Measurements from ENCODE around the gene DRAXIN.

DRAXIN gene

GRCh38 chr1:11657654-11658053 is 33.9 kb upstream of the DRAXIN start:
- no peak for DNase-seq

GRCh38 chr1:11658542-11658941 is 33.0 kb upstream of the DRAXIN start:
- DNase-seq: no peak

DNA sequence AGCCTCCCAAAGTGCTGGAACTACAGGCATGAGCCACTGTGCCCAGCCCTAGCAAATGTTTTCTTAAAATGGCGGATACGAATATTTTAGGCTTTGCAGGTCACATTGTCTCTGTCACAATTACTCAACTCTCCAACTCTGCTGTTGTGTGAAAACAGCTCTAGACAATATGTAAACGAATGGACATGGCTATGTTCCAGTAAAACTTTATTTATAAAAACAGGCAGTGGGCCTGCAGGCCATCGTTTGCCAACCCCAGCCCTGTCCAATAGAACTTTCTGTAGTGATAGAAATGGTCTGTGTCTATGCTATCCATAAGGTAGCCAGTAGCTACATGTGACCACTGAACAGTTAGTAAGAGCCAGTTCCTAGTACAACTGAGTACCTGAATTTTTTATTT is 31.8 kb upstream of the DRAXIN start:
- no peak for DNase-seq

GRCh38 chr1:11661103-11661502 is 30.4 kb upstream of the DRAXIN start:
- DNase-seq: no peak

- DNase-seq: no peak
Measured at GRCh38 chr1:11664336-11665065, 27.0 kb upstream of the DRAXIN start.

DNA sequence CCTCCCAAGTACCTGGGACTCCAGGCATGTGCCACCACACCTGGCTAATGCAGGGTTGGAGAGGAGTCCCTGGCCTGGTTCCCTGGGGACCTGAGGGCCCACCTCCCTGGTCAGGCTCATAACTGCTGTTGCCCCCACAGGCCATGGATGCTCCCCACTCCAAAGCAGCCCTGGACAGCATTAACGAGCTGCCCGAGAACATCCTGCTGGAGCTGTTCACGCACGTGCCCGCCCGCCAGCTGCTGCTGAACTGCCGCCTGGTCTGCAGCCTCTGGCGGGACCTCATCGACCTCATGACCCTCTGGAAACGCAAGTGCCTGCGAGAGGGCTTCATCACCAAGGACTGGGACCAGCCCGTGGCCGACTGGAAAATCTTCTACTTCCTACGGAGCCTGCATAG is 23.0 kb upstream of the DRAXIN start:
- no peak for DNase-seq

DNA sequence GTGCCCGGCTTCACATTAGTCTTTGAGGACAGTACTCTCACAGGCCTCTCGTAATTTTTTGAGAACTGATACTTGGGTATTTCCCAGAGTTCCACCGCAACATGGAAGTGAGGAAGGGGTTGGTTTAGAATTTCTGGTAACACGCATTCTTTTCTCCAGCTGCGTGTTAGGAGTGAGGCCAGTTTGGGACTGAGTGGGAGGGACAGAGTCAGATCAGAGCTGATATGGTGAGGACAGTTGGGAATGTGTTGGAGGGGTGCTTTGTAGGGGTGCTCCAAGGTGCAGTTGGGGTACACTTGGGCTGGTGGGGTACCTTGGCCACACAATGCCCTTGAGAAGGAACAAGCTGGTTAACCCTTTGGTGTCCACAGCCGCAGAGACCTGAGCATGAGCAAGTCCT is 20.8 kb upstream of the DRAXIN start:
- no peak for DNase-seq

DNA sequence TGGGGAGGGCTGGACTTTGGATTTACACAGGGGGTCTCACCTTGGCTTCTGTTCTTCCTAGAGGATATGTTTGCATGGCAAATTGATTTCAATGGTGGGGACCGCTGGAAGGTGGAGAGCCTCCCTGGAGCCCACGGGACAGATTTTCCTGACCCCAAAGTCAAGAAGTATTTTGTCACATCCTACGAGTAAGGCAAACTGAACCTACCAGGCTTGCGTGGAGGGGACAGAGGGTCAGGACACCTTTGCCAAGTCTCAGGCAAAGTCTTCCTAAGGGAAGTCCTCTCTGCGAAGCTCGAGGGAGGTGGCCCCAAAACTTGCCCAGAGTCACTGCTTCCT is 20.3 kb upstream of the DRAXIN start:
- DNase-seq: no peak

GRCh38 chr1:11671544-11672286 is 19.8 kb upstream of the DRAXIN start:
- no peak for DNase-seq

GRCh38 chr1:11673089-11673769 is 18.3 kb upstream of the DRAXIN start:
- no peak for DNase-seq

DNA sequence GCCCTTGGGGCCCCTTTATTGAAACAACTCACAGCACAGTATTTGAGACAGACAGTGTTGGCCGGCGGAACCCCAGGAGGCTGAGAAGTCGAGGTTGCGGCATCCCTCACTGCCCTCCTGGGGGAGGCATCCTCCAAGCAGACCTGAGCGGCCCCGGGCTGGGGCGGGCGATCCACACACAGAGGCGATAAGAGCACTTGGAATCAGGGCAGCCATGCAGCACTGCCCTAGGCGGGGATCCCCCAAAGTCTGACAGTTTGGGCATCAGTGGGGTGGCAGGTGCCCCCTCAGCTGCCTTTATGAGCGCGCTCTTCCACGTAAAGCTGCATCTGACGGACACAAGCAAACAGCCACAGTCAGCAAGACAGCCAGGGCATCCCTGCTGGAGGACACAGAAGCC is 17.0 kb upstream of the DRAXIN start:
- no peak for DNase-seq

- no peak for DNase-seq
Measured at GRCh38 chr1:11675325-11675724, 16.2 kb upstream of the DRAXIN start.

GRCh38 chr1:11676386-11677103 is 15.0 kb upstream of the DRAXIN start:
- no peak for DNase-seq

DNA sequence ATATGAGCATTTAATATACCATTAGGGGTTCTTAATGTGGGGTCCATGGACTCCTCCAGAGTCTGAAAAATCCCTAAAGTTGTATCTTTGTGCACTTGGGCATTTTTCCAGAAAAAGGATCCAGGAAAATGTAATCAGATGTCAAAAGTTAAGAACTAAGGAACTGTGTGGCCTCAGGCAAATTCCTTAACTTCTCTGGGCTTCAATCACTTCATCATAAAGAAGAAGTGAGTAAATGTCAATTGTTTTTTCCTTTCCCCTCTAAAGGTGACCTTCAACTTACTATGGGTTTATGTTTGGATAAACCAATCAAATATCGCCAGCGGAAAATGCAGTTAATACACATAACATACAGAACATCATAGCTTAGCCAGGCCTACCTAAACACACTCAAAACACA is 13.1 kb upstream of the DRAXIN start:
- no peak for DNase-seq

GRCh38 chr1:11680270-11681070 is 11.0 kb upstream of the DRAXIN start:
- DNase-seq: no peak

DNA sequence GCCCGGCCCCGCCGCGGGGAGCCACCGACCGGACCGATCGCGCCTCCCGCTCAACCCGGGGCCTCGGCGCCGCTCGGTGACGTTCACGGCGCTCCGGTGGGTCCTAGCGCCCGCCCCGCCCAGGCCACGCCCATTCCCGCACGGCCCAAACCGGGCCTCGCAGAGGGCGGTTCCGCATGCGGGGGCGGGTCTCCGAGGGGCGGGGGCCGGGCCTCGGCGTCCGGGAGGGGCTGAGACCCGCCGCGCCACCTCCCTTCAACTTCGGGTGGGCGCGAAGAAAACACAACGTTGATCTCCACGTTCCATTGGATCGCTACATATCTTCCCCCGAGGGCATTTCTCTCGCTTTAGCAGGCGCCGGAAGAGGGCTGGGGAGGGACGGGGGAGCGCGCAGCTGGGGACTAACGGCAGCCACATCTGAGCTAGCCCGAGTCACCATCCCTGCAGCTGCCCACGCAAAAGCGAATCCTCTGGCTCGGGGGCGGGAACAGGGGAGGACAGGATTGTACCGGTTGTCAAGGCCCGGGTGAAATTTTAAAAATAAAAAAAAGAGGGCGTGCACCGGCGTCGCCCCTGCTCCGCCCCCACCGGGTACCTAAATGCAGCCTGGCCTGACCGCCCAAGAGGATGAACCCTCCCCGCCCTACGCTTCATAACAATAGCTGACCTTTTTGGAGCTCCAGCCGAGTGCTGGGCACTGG is 10.3 kb upstream of the DRAXIN start, which contains the start of gene MAD2L2:
Gene MAD2L2, minus strand, starts transcription at position 78 of the 701 bp plus-strand sequence. CDS start 547 bp downstream, outside the sequence.
- DNase-seq: peak; percentile 53

- no peak for DNase-seq
Measured at GRCh38 chr1:11682287-11682771, 9.2 kb upstream of the DRAXIN start.

GRCh38 chr1:11682799-11683198 is 8.7 kb upstream of the DRAXIN start:
- no peak for DNase-seq

GRCh38 chr1:11684070-11684469 is 7.4 kb upstream of the DRAXIN start:
- no peak for DNase-seq

GRCh38 chr1:11685210-11685752 is 6.2 kb upstream of the DRAXIN start:
- no peak for DNase-seq

- no peak for DNase-seq
Measured at GRCh38 chr1:11688506-11688905, 3.0 kb upstream of the DRAXIN start.
